ENCODE data around the gene POU2F2.
"Not testable (repeated sequence)": the region's sequence is repeated elsewhere in the genome, so short reads cannot be mapped to it uniquely, and the experiment has no call there.

Gene POU2F2

GRCh38 chr19:42066075-42066754, 66.0 kb downstream of the POU2F2 start:
- in situ Hi-C loops (cut with HindIII; ENCODE audit: low sequenced_read_pairs) = no loop called here

- in situ Hi-C loops (cut with HindIII; ENCODE audit: low sequenced_read_pairs) = no loop called here
Observed at GRCh38 chr19:42065511-42065910, 66.7 kb downstream of the POU2F2 start.

- in situ Hi-C loops (cut with HindIII; ENCODE audit: low sequenced_read_pairs) = no loop called here
Observed at GRCh38 chr19:42065051-42065450, 67.2 kb downstream of the POU2F2 start.

- in situ Hi-C loops (cut with HindIII; ENCODE audit: low sequenced_read_pairs) = no loop called here
Observed at GRCh38 chr19:42064432-42064831, 67.8 kb downstream of the POU2F2 start.

- in situ Hi-C loops (cut with HindIII; ENCODE audit: low sequenced_read_pairs) = no loop called here
Observed at GRCh38 chr19:42062381-42062780, 69.9 kb downstream of the POU2F2 start.

- in situ Hi-C loops (cut with HindIII; ENCODE audit: low sequenced_read_pairs) = no loop called here
Observed at GRCh38 chr19:42060117-42060516, 72.1 kb downstream of the POU2F2 start.

GRCh38 chr19:42059196-42059595, 73.0 kb downstream of the POU2F2 start:
- in situ Hi-C loops (cut with HindIII; ENCODE audit: low sequenced_read_pairs) = no loop called here

- in situ Hi-C loops (cut with HindIII; ENCODE audit: low sequenced_read_pairs) = no loop called here
Observed at GRCh38 chr19:42057846-42058245, 74.4 kb downstream of the POU2F2 start.

- in situ Hi-C loops (cut with HindIII; ENCODE audit: low sequenced_read_pairs) = no loop called here
Observed at GRCh38 chr19:42054205-42054604, 78.0 kb downstream of the POU2F2 start.

- in situ Hi-C loops (cut with HindIII; ENCODE audit: low sequenced_read_pairs) = no loop called here
Observed at GRCh38 chr19:42053037-42053935, 79.0 kb downstream of the POU2F2 start.

GRCh38 chr19:42052241-42052863, 79.9 kb downstream of the POU2F2 start:
- in situ Hi-C loops (cut with HindIII; ENCODE audit: low sequenced_read_pairs) = no loop called here

GRCh38 chr19:42051166-42052115, 80.8 kb downstream of the POU2F2 start:
- in situ Hi-C loops (cut with HindIII; ENCODE audit: low sequenced_read_pairs) = no loop called here

GRCh38 chr19:42048992-42049391, 83.3 kb downstream of the POU2F2 start:
- in situ Hi-C loops (cut with HindIII; ENCODE audit: low sequenced_read_pairs) = no loop called here

GRCh38 chr19:42045575-42045974, 86.7 kb downstream of the POU2F2 start:
- in situ Hi-C loops (cut with HindIII; ENCODE audit: low sequenced_read_pairs) = no loop called here

- in situ Hi-C loops (cut with HindIII; ENCODE audit: low sequenced_read_pairs) = no loop called here
Observed at GRCh38 chr19:42042455-42043170, 89.6 kb downstream of the POU2F2 start.

- in situ Hi-C loops (cut with HindIII; ENCODE audit: low sequenced_read_pairs) = not testable (repeated sequence)
Observed at GRCh38 chr19:42040491-42040890, 91.8 kb downstream of the POU2F2 start.

- in situ Hi-C loops (cut with HindIII; ENCODE audit: low sequenced_read_pairs) = no loop called here
Observed at GRCh38 chr19:42040031-42040430, 92.2 kb downstream of the POU2F2 start.

GRCh38 chr19:42038666-42039065, 93.6 kb downstream of the POU2F2 start:
- in situ Hi-C loops (cut with HindIII; ENCODE audit: low sequenced_read_pairs) = no loop called here

- in situ Hi-C loops (cut with HindIII; ENCODE audit: low sequenced_read_pairs) = no loop called here
Observed at GRCh38 chr19:42037649-42038048, 94.6 kb downstream of the POU2F2 start.
